GM21528 (cell line): ENCODE measurements around the gene CUX1.
"Not testable (repeated sequence)": the region's sequence is repeated elsewhere in the genome, so short reads cannot be mapped to it uniquely, and the experiment has no call there.

Source experiments
- ATAC-seq: cut with Tn5 transposase; IDR thresholded peaks from one replicate; pipeline ENCODE4 v1.9.1; 2021; ENCODE audit warnings: mild to moderate bottlenecking, moderate library complexity; ENCODE audit not compliant: unreplicated experiment, low FRiP score

Gene CUX1

DNA sequence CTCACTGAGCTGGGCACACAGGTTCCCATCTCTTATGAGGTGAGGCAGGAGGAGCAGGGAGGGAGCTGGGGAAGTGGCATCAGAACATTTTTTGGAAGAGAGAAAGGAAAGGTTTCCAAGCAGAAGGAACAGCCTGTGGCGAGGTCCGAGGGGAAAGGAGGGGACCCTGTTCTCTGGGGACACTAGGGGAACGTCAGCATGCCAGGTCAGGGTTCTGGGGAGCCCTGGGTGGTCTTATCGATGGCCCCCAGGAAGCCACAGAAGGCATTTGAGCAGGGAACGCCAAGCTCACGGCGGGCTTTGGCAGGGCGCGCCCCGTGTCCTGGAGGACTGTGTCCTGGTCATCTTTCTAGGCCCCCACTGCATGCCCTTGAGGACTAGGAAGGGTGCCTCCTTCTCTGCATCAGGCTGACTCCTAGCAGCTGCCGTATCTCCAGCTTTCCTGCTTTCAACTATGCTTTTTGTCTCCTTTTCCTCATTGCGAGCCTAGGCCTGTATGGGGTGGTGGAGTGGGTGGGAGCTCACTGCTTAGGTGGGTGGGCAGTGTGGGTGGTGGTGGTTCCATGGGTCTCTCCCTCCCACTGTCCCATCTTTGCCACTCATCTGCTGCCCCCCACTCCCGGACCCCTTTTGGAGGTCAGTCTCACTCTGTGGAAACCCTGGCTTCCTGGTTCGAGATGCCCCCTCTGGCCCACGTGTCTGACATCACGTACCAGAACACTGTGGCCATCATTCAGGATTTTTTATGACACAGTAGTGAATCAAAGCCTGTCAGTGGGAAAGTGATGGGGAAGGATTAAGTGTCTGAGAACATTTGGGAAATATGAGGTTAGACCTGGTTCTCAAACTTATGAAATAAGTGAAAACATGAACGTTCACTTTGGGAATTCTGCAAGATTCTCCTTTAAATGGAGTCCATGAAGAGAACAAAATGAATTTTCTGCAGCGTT, 89.1 kb downstream of the CUX1 start:
- ATAC-seq = no peak

DNA sequence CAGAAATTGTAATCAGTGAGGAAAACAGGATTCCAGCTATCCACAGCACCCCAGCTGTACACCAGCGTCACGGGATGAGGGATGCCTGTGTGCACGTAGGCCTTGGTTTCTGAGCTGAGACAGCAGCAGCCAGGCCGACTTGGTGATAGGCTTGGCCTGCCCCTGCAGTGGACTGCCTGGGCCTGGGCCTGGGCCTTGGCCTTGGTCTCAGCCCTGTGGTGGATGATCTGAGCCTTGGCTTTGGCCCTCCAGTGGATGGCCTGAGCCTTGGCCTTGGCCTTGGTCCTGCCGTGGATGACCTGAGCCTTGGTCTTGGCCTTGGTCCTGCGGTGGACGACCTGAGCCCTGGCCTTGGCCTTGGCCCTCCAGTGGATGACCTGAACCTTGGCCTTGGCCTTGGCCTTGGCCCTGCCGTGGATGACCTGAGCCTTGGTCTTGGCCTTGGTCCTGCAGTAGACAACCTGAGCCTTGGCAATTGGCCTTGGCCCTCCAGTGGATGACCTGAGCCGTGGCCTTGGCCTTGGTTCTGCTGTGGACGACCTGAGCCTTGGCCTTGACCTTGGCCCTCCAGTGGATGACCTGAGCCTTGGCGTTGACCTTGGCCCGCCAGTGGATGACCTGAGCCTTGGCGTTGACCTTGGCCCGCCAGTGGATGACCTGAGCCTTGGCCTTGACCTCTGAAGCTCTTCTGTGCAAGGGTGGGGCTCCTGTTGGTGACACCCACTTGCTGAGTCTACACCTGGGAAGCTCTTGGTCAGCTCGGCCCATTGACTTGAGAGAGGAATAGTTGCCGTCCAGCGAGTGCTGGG, 93.8 kb downstream of the CUX1 start:
- no peak for ATAC-seq

DNA sequence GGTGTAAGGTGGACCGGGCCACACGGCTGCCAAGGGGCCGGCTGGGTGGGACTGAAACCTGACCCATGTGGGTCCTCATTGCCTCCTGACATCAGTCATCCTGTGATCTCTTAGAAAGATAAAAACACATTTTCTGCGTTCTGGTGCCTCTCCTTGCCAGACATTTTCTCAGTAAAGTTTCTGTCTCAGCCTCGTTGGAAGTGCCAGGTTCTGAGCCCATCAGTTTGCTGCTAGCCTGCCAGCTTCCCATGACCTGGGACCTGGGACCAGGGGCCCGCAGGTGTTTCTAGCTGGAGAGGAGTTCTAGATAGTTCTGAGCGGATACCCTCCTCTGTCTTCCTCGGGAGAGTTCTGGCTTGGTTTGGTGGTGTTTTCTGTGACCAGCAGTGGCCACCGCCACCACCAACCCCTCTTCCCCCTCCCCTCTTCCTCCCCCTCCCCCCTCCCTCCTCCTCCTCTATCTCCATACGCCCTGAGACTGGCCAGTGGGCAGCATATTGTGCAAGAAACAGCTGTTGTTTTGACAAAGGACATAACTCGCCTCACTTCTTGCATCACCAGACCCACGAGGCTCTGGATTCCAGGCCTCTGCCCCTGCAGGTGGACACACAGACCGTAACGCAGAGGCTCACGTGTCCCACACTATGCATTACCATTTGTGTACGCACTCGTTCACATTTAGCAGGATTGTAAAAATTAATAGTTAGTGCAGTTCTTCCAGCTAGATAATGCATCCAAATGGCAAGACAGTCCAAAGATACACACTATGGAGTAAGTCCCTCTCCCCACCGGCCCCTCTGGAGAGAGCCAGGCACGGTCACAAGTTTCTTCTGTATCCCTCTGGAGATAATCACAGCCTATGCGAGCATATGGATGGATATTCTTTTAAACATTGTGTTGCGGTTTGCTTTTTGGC, 94.6 kb downstream of the CUX1 start:
- no peak for ATAC-seq

DNA sequence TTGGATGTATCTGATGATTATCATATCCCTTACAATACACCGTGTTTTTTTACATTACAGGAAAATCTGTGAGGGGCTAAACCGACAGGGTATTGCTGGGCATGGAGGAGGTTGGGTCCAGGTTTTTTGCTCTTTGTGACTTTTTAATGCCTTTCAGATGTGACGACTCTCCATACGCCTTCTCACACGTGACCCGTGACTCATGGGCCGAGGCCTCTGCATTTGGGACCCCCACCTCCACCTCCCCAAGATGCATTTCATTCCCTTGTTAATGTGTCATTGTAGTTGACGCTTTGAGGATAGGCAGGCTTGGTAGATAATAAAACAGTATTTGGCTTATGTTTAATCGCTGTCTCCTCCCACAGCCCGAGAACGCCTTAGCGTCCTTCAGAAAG, 95.3 kb downstream of the CUX1 start:
- no peak for ATAC-seq

DNA sequence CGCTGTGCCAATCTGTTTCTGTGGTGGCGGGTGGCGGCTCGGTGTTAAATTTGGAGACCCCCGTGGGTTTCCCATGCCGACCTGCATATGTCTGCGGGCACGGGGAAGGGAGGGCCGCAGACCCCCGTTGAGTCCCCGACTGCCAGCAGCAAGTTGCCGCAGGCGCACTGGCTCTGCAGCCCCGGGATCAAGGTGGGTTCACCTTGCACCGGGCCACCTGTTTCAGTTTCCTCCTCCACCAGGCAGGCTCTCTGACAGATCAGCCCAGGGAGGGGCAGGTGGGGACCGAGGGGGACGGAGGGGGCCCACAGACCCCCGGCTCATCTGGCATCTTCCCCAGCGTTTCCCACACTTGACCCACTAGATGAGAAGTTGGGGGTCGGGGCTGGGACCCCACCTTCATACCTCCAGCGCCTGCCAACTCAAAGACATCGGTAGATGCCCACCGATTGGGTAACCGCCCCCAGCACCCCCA, 95.9 kb downstream of the CUX1 start:
- no peak for ATAC-seq

DNA sequence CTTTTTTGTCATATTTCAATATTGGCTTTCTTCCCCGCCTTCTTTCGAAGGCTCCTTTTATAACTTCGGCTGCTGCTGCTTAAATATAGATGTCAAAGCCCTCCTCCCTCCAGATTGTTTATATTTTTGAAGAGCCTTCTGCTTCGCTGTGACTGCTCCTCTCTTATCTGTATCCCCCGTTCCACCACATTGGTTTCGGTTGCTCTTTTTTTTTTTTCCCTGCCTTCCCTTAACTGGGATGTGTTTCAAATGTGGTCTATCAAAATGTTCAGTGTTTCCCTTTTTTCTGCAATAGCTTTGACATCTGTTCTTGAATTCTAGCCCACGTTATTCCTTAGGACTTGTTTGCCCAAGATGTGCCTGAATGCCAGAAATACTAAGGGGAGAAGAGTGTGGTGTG, 96.4 kb downstream of the CUX1 start:
- ATAC-seq = no peak

DNA sequence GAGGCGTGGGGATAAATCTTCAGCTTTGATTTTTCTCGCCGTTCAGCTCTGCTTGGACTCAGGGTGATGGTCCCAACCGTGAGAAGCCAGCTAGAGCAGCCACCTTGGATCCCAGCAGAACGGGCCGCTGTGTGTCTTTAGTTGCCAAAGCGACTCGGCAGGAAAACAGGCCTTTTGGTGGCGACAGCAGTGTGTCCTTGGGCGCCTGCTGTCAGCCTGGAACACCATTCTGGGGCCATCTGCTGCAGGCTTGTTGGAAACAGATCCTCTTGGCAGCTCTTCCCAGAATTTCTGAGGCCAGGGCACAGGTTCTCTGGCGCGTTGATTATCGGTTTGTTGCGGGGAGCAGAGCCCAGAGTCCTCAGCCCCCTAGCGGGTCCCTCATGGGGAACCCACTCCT, 97.6 kb downstream of the CUX1 start:
- no peak for ATAC-seq

DNA sequence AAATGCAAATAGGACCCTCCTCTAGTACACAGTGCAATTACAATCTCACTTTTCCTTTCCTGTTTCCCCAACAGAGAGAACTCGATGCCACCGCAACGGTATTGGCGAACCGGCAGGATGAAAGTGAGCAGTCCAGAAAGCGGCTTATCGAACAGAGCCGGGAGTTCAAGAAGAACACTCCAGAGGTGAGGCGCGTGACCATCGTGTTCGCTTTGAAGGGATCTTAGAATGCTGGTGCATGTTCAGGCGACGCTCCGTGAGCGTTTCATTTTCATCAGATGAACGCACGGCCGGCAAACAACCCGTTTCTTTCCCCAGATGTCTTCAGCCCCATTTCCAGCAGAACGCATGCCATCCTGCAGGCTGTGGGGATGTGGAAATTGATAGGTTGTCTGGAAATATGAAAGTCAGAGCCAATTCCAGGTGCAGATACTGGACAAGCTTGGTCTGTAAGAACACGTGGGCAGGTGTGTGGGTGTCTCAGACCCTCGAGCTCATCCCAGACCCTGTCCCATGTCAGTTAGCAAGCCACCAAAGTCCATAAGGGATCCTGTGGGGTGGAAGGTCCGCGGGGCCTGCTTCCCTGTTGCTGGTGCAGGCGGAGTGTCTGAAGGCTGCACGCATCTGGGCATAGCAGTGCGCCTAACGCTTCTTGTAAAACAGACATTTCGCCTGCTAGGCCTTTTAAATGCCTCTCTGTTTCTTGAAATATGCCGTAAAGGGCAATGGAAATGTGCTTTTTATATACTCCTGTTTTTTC, 98.8 kb downstream of the CUX1 start:
- ATAC-seq = no peak

DNA sequence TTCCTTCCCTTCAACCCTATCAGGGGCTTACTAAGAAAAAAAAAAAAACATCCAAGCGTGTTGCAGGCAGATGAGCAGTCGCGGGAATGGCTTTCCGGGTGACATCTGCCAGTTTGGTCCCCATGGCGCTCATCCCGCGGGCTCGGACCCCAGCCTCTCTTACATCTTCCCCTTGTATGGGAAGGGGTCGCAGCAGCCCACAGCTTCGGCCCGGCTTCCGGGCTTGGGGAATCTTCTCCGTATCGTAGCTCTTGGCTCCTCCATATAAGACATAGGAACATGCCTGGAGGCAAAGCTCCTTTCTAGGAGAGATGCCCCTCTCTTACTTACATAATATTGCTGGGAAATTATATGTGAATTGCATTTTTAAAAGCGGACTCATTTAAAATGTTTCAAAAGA, 99.5 kb downstream of the CUX1 start:
- ATAC-seq = no peak

DNA sequence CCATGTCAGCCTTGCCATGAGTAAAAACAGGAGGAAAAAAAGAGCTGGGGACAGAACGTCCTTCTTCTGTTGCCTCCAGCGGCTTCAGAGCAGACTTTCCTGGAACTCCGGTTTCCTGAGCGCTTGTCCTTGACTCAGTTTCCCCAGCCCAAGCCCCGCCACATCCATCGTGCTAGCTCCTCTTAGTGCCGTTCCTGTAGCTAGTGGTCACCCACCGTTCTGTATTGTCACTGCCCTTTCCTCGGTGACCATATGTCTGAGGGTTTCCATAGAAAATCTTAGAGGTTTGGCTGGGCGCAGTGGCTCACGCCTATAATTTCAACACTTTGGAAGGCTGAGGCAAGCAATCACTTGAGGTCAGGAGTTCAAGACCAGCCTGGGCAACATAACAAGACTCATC, 100.1 kb downstream of the CUX1 start:
- ATAC-seq = no peak

DNA sequence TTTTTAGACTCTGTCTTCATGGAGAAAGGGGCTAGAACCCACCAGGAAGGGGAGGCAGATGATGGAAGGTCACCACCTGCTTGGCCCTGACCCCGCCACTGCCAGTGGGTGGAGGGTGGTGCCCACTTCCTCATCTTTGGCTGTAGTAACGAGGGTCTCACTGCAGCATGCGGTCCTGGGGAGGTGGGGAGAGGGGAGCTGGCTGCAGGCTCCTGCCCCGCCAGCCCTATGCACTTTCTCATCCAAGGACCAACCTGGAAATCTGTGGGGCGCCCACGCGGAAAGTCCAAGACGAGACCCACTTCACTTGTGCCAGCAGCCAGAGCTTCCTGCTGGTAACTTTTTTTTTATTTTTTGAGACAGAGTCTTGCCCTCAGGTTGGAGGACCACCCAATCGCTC, 101.0 kb downstream of the CUX1 start:
- no peak for ATAC-seq

DNA sequence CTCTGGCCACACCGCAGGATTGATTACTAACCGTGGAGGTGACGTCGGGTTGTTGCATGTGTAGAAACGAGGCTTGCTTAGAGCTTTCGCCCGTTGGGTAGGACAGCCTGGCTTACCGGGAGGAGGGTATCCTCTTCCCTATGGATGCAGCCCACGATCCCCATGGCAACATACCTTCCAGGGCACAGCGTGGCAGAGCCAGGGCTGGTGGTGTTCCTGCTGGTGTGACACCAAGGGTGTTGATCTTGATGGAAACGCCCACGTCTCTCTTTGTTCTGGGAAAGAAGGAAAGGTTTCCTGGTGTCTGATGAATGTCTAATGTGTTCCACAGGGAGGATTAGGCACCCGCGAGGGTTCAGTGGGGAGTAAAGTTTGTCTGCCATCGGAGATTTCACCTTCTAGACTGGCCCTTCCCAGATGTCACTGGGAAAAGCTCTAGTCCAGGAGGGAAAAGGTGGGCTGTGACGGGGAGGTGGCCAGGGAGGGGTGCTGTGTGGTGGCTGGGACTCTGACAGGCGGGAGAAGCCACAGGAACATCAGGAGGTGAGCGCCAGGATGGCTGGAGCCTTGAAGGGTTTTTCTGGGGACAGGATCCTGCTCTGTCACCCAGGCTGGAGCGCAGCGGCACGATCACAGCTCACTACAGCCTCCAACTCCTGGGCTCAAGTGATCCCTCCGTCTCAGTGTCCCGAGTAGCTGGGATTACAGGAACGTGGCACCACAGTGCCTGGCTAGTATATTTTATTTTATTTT, 102.1 kb downstream of the CUX1 start:
- no peak for ATAC-seq

DNA sequence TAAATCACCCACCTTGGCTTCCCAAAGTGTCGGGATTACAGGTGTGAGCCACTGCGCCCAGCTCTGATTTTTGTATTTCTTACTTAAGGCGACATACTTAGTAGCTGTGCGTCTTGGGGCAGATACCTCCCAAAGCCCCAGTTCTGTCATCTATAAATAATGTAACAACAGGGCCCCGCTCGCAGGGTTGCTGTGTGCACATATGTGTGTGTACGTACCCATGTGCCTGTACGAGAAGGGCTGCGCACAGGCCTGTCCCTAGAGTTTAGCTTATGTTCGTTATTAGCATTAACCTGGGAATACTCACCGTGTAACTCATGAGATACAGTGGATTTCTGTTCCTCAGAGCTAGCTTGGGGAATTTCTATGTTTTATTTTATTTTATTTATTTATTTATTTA, 103.6 kb downstream of the CUX1 start:
- no peak for ATAC-seq

DNA sequence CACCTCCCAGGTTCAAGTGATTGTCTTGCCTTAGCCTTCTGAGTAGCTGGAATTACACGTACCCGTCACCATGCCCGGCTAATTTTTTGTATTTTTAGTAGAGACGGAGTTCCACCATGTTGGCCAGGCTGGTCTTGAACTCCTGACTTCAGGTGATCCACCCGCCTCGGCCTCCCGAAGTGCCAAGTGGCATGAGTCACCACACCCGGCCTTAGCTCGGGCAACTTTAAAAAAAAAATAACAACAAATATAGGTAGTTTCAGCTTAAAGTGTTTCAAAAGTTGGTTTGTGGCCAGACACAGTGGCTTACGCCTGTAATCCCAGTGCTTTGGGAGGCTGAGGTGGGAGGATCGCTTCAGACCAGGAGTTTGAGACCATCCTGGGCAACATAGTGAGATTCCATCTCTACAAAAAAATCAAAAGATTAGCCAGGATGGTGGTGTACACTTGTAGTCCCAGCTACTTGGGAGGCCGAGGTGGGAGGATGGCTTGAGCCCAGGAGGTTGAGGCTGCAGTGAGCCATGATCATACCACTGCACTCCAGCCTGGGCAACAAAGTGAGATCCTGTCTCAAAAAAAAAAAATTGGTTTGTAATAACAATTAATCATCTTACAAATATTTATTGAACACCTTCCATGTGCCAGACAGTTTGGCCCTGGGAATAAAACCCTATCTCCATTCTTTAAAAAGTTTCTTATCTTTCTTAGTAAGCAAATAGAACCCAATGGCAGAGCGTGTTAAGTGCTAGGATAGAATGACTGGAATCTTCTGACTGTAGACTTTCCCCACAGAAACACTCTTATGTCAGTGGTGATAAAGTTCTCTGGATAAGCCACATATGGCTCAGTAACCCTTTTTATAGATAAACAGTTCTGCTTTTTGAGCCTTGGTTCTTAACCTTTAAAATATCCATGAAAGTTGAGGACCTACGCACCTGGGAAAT, 104.4 kb downstream of the CUX1 start:
- ATAC-seq = not testable (repeated sequence)

DNA sequence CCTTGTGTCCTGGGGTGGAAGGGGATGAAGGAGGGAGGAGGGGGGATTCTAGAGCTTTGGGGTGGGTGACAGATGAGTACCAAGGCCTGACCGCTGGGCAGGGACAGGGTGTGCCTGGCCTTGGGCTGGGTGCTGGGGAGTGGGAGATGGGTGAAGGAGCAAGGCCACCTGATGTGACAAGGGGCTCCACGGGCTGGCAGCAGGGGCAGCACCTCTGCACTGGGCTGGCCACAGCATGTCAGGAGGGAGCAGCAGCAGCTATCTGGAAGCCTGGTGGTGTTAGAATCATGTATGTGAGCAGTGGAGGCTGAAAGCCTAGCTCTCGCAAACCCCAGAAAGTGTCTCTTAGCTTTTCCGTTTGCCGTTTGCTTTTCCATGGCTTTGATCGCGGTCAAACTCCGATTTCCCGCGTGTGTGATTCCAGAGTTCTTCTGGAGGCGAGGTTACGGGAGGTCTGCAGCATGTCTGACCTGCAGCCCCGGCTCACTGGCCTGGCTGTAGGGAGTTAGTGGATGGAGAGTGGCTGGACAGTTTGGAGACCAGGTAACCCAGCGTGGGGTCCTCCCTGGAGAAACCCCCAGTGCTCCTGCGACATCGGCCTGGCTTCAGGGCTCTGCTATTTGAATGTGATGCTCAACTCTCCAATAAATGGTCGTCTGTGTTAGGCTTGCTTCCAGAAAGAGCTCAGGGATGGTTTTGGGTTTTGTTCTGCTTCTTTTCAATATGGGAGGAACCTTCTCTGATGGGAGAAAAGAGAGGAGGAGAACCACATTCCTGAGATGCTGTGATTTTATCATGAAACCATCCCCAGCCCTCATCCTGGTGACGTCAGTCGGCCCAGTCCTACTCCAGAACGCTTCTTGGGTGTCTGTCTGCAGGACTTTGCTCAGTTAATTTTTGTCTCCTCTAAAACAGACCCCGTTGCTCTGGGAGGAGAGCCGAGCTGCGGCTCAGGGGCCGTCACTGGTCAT, 105.5 kb downstream of the CUX1 start:
- ATAC-seq = no peak

DNA sequence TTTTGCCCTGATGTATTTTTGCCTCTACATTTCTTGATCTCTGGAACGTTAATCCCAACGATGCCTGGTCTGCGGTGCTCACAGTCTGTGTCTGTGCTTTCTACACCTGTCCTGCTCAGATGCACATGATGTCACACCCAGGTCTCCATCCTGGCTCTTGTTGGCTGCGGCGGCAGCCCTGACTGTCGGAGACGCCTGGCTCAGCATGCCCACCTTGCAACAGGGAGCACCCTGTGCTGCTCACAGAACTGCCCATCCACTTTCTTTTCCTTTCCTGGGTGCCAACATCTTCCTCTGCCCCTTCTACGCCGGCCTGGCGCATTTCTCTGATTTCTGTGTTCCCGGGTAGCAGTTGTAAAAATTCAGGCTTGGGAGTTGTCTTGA, 106.2 kb downstream of the CUX1 start:
- ATAC-seq = no peak

DNA sequence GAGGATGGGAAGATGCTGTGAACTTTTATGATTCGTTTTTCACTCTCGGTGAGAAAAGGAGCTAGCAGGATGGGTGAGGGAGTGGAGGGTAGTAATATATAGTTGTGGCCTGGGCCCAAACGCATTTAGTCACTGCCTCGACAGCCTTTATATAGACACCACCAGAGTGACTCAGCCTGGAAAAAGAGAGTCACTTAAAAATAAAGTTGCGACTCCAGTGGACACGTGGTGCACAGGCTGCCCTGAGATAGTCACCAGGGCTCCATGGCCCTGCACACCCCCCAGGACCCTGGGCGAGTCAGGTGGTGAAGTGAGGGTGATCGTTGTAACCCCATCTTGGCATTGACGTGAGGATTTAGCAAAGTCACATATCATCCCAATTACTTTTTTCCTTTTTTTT, 106.7 kb downstream of the CUX1 start:
- ATAC-seq = no peak
